GM12878 (cell line): ENCODE measurements around the gene DDX56. TPM values are rescaled to one million over a fixed set of nuclear protein-coding genes. Genes with fewer than 3 reads are reported as not detected.

Experiments
- CHD2 ChIP-seq: IDR thresholded peaks from 2 replicates; pipeline ENCODE4 v1.6.1; 2011; ENCODE audit warnings: low read depth, low read length, improper control_type of control experiment, borderline replicate concordance
- E2F4 ChIP-seq: IDR thresholded peaks from 2 replicates; pipeline ENCODE4 v1.6.1; 2012; ENCODE audit warnings: low read depth, low read length, improper control_type of control experiment
- NR2C1 ChIP-seq: fragments of 450-650 bp; IDR thresholded peaks from 2 replicates; pipeline ENCODE4 v1.6.1; 2017; ENCODE audit warnings: antibody characterized with exemption, mild to moderate bottlenecking, moderate library complexity
- PAX8 ChIP-seq: fragments of 450-650 bp; IDR thresholded peaks from 2 replicates; pipeline ENCODE4 v1.6.1; 2017; ENCODE audit warnings: mild to moderate bottlenecking, moderate library complexity
- POLR2AphosphoS5 ChIP-seq: IDR thresholded peaks from 2 replicates; pipeline ENCODE4 v1.6.1; 2011; ENCODE audit warnings: mild to moderate bottlenecking, low read length, inconsistent platforms
- PRDM15 ChIP-seq: fragments of 450-650 bp; formaldehyde crosslinking; IDR thresholded peaks from 2 replicates; pipeline ENCODE4 v1.4.0; 2020; ENCODE audit warnings: mild to moderate bottlenecking, moderate library complexity
- RB1 ChIP-seq: fragments of 450-650 bp; formaldehyde crosslinking; IDR thresholded peaks from 2 replicates; pipeline ENCODE4 v1.6.1; 2017; ENCODE audit warnings: mild to moderate bottlenecking, borderline replicate concordance
- RUNX3 ChIP-seq: IDR thresholded peaks from 2 replicates; pipeline ENCODE4 v1.6.1; 2012; ENCODE audit warnings: low read length, inconsistent platforms
- SP1 ChIP-seq: IDR thresholded peaks from one replicate; pipeline ENCODE4 v1.6.1; 2011; ENCODE audit warnings: low read depth, low read length
- ZNF592 ChIP-seq: fragments of 450-650 bp; IDR thresholded peaks from 2 replicates; pipeline ENCODE4 v1.6.1; 2017; ENCODE audit warnings: mild to moderate bottlenecking, moderate library complexity
- polyA plus RNA-seq, 11 experiments: library from polyadenylated mRNA; depleted of rRNA in 4 of 11; unstranded in 6 of 11; stranded (reverse) in 5 of 11; fragments of >200 nt; fragmentation: Nextera tagmentation in 4 of 11; fragmentation: Illumina TruSeq in 1 of 11; extraction: Ambion mirVana in 4 of 11; extraction: Trizol in 1 of 11; gene quantifications; 1 replicate in 1 of 11; 2 replicates in 10 of 11; pipeline versions ENCODE4 v1.2.1 to v1.2.3, GENCODE V29; 2011 to 2016; ENCODE audit warnings: inconsistent platforms in 2 of 11, missing spikeins in 2 of 11, low read depth in 1 of 11
- total RNA-seq, 4 experiments: library from RNA; depleted of rRNA in 3 of 4; stranded (reverse); fragments of >200 nt in 3 of 4; fragmentation: Illumina TruSeq in 1 of 4; extraction: Trizol in 1 of 4; gene quantifications; 2 replicates each; pipeline versions ENCODE4 v1.2.1 to v1.2.3, GENCODE V29; 2013 to 2021
- TF ChIP-seq, protein P1 (sequence below): fragments of 150-350 bp; IDR thresholded peaks from 2 replicates; pipeline ENCODE4 v1.6.1; 2014; ENCODE audit warnings: mild to moderate bottlenecking, low read depth, low read length
- TF ChIP-seq, protein P2 (sequence below): fragments of 450-650 bp; IDR thresholded peaks from 2 replicates; pipeline ENCODE4 v1.6.1; 2014; ENCODE audit warnings: mild to moderate bottlenecking
- TF ChIP-seq, protein P3 (sequence below): IDR thresholded peaks from 2 replicates; pipeline ENCODE4 v1.6.1; 2011; ENCODE audit warnings: borderline replicate concordance, low read depth, mild to moderate bottlenecking, moderate library complexity, low read length; ENCODE audit not compliant: insufficient read depth, poor library complexity, severe bottlenecking
- TF ChIP-seq, protein P4 (sequence below): IDR thresholded peaks from 2 replicates; pipeline ENCODE4 v1.6.1; 2011; ENCODE audit warnings: low read depth, low read length, improper control_type of control experiment, borderline replicate concordance

The DDX56 gene
- total and polyA plus RNA-seq, 10 of the 15 experiments (the other 5 are each of a cell fraction or from before 2014, with no cell fraction given) = 19.8 to 136 (median 81.3) TPM

DNA sequence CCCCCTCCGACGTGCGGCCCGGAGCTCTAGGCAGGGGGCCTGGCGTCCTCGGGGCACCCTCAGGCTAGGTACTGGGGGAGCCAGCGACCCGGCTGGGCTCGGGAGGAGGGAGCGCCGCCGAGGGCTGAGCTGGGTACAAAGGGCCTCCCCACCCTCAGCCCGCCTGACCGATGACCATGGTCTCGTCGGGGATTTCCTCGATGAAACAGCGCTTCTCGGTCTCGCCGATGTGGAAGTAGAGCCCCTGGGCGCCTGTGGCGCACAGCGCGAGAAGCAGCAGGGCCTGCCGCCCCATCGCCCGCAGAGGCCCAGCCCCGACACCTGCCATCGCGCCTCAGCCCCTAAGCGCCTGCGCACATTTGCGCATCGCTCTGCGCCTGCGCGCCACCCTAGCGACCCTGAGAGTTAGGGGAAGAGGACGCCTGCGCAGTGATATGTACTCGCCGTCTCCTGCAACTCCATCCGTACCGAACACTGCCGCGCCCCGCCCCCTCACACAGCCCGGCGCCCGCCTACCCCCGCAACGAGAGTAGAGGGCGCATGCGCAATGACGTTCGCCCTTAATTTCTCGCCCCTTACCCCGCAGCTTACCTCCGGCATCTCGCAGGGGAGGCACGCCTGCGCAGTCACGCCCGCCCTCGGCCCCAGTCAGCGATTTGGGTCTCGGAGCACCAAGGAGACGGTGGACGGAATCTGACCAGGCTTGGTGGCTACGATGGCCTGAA is 8.3 kb upstream of the DDX56 start, which contains the start of gene TMED4 (continued):
- TF ChIP-seq PRDM15 (no peak), ZNF592 (no peak), SP1 (peak; percentile 51), NR2C1 (peak; percentile 52; the same call in 1 of the 2 replicates), RUNX3 (no peak), CHD2 (peak; percentile 78; the same call in 1 of the 2 replicates), RB1 (peak; percentile 46; the same call in 1 of the 2 replicates), POLR2AphosphoS5 (peak; percentile 92), E2F4 (no peak), PAX8 (no peak)
- TF ChIP-seq, protein P1, sequence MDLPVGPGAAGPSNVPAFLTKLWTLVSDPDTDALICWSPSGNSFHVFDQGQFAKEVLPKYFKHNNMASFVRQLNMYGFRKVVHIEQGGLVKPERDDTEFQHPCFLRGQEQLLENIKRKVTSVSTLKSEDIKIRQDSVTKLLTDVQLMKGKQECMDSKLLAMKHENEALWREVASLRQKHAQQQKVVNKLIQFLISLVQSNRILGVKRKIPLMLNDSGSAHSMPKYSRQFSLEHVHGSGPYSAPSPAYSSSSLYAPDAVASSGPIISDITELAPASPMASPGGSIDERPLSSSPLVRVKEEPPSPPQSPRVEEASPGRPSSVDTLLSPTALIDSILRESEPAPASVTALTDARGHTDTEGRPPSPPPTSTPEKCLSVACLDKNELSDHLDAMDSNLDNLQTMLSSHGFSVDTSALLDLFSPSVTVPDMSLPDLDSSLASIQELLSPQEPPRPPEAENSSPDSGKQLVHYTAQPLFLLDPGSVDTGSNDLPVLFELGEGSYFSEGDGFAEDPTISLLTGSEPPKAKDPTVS = no peak
- TF ChIP-seq, protein P2, sequence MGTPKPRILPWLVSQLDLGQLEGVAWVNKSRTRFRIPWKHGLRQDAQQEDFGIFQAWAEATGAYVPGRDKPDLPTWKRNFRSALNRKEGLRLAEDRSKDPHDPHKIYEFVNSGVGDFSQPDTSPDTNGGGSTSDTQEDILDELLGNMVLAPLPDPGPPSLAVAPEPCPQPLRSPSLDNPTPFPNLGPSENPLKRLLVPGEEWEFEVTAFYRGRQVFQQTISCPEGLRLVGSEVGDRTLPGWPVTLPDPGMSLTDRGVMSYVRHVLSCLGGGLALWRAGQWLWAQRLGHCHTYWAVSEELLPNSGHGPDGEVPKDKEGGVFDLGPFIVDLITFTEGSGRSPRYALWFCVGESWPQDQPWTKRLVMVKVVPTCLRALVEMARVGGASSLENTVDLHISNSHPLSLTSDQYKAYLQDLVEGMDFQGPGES = no peak
- TF ChIP-seq, protein P3, sequence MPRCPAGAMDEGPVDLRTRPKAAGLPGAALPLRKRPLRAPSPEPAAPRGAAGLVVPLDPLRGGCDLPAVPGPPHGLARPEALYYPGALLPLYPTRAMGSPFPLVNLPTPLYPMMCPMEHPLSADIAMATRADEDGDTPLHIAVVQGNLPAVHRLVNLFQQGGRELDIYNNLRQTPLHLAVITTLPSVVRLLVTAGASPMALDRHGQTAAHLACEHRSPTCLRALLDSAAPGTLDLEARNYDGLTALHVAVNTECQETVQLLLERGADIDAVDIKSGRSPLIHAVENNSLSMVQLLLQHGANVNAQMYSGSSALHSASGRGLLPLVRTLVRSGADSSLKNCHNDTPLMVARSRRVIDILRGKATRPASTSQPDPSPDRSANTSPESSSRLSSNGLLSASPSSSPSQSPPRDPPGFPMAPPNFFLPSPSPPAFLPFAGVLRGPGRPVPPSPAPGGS = no peak
- TF ChIP-seq, protein P4, sequence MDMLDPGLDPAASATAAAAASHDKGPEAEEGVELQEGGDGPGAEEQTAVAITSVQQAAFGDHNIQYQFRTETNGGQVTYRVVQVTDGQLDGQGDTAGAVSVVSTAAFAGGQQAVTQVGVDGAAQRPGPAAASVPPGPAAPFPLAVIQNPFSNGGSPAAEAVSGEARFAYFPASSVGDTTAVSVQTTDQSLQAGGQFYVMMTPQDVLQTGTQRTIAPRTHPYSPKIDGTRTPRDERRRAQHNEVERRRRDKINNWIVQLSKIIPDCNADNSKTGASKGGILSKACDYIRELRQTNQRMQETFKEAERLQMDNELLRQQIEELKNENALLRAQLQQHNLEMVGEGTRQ = no peak
